Neuron (in vitro differentiated cells): ENCODE measurements around the gene LIPH.

ENCODE experiments used
- H2AFZ ChIP-seq: one replicate; pipeline ENCODE4 v1.6.1; 2013; ENCODE audit warnings: low read depth, mild to moderate bottlenecking, inconsistent platforms, low read length, moderate library complexity
- H3K27me3 ChIP-seq: one replicate; pipeline ENCODE4 v1.6.1; 2013; ENCODE audit warnings: low read length; ENCODE audit not compliant: insufficient read depth
- H3K36me3 ChIP-seq: one replicate; pipeline ENCODE4 v1.6.1; 2013; ENCODE audit warnings: low read length; ENCODE audit not compliant: insufficient read depth
- H3K4me1 ChIP-seq: one replicate; pipeline ENCODE4 v1.6.1; 2013; ENCODE audit warnings: low read length; ENCODE audit not compliant: insufficient read depth
- H3K4me3 ChIP-seq: 2 replicates; pipeline ENCODE4 v1.5.1; 2013; ENCODE audit warnings: mild to moderate bottlenecking, low read length, moderate library complexity
- H3K9me3 ChIP-seq: one replicate; pipeline ENCODE4 v1.6.1; 2013; ENCODE audit warnings: low read length

The LIPH gene

DNA sequence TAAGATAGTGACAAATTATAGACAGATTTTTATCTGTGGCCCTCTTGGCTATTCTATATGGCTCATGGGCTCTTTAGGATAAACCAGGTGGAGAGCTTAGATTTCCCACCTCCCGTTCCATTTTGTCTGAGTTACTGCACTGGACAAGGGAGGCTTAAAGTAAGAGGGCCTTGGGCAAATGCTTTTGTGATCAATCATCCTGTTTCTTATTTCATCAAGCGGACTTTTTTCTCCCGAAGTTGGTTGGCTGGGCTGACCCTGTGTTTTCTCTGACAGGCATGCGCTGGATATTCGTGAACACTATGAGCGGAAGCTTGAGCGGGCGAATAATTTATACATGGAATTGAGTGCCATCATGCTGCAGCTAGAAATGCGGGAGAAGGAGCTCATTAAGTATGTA lies 86.9 kb downstream of the LIPH start:
- Histone ChIP-seq H3K4me1 (no peaks in the 10 kb centered on the region), H3K4me3 (no peak overlapping the region), H3K36me3 (peaks cover 29% of the 10 kb centered on the region), H3K9me3 (no peaks in the 10 kb centered on the region), H3K27me3 (no peaks in the 10 kb centered on the region), H2AFZ (no peak overlapping the region)

DNA sequence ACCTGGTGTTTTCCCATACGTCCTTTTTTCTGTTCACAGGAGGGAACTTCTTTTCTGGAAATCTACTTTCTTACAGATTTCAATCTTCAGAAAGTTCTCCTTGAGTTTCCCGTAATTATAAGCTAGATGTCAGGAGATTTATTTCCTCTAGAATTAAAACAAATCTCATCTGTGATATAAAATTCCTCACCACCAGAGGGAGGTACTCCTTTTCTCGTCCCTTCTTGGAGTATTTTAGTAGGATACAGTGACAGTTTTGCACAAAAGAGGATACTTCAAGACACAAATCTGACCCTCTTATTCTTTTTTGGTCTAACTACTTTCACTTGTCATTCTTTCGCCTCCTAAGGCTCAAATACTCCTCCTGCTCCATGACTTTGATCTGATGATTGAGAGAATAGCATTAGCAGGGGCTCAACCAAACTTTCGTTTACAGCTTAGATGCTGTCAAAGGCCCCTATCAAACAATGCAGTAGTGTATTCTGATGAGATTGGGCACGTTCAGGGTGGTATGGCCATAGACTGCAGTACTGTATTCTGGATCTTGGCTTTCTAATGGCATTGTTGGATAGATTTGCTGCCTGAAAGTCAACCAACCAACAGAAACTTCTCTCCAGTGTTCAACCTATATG lies 91.6 kb downstream of the LIPH start:
- Histone ChIP-seq H3K9me3 (no peaks in the 10 kb centered on the region), H3K4me1 (no peaks in the 10 kb centered on the region), H3K4me3 (no peak overlapping the region), H2AFZ (no peak overlapping the region), H3K36me3 (peaks cover 12% of the 10 kb centered on the region), H3K27me3 (no peaks in the 10 kb centered on the region)

DNA sequence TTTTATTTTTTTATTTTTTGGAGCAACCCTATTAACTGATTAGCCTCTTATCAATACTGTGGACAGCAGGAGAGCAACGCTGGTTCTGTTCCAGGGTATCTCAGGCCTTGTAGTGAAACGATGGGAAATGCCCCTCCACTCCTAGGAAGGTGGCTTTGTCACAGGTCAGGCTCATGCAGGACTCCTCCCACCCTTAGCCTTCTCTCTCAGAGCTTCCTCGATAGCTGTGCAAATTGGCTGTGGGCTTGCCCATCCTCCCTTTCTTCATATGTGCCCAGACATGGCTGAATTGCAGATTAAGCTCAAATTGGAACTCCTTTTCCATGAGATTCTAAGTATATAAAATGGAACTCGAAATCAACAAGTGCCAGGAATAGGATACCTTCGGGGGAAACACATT lies 92.1 kb downstream of the LIPH start:
- no peak overlapping the region for H2AFZ ChIP-seq
- no peaks in the 10 kb centered on the region for H3K9me3 ChIP-seq
- no peaks in the 10 kb centered on the region for H3K27me3 ChIP-seq
- H3K36me3 ChIP-seq = peaks cover 12% of the 10 kb centered on the region
- H3K4me1 ChIP-seq = no peaks in the 10 kb centered on the region
- no peak overlapping the region for H3K4me3 ChIP-seq

DNA sequence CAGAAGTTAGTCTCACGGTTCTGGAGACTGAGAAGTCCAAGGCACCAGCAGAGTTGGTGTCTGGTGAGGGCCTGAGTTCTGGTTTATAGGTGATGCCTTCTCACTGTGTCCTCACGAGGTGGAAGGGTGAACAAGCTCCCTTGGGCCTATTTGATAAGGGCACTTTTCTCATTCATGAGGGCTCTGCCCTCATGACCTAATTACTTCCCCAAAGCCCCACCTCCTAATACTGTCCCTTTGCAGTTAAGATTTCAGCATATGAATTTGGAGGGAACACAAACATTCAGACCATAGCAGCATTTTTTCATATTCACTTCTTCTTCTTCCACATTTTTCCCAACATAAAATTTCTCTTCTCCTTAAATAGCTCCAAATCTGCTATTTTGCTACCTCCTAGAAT lies 95.0 kb downstream of the LIPH start:
- no peaks in the 10 kb centered on the region for H3K27me3 ChIP-seq
- H3K9me3 ChIP-seq = no peaks in the 10 kb centered on the region
- no peak overlapping the region for H3K4me3 ChIP-seq
- no peaks in the 10 kb centered on the region for H3K4me1 ChIP-seq
- peaks cover 10% of the 10 kb centered on the region for H3K36me3 ChIP-seq
- no peak overlapping the region for H2AFZ ChIP-seq
